ENCODE data around the gene ARL10. TPM values are rescaled to one million over a fixed set of nuclear protein-coding genes. Genes with fewer than 3 reads are reported as not detected.

ARL10 gene
- total and polyA plus RNA-seq, 2 donors (not counting 1 experiment from before 2014, with no cell fraction given): 13.1 to 27.9 TPM

GRCh38 chr5:176381423-176381822, 16.1 kb downstream of the ARL10 start:
- H3K9ac ChIP-seq (ENCODE audit: low read length): no peak overlapping the region
- CTCF ChIA-PET: interaction anchor here (0.7 kb wide), 1 partner anchor 11 kb away, joined by 6 read pairs; no protein-coding TSS in a partner anchor
- no peaks in the 10 kb centered on the region for H3K9me3 Mint-ChIP-seq (ENCODE audit: insufficient read depth)
- H3K36me3 ChIP-seq (replicated peaks in 1 of 2; ENCODE audit: control extremely low read depth in 1 of 2, control insufficient read depth in 1 of 2, extremely low read depth in 1 of 2, insufficient read depth in 2 of 2, low read length in 1 of 2): peaks cover 5 to 50% of the 10 kb centered on the region in 2 experiments
- H3K27me3 ChIP-seq (replicated peaks in 1 of 4; ENCODE audit: control extremely low read depth in 1 of 4, control insufficient read depth in 3 of 4, insufficient read depth in 4 of 4, low read length in 3 of 4): no peaks in the 10 kb centered on the region
- H3K4me3 Mint-ChIP-seq: no peak overlapping the region
- DNase-seq (no peak), ATAC-seq (ENCODE audit: low read depth) (no peak)
- POLR2A ChIA-PET: no interaction called here
- peaks cover 14% of the 10 kb centered on the region for H3K79me2 ChIP-seq (ENCODE audit: control insufficient read depth, insufficient read depth, low read length)
- 94% methylated on average over 3 of the region's 3 CpGs for WGBS (ENCODE audit: insufficient coverage)
- no peak overlapping the region for H3K4me3 ChIP-seq (ENCODE audit: control extremely low read depth in 1 of 5, extremely low read depth in 1 of 5, insufficient read depth in 1 of 5, low read depth in 2 of 5, low read length in 4 of 5)
- intact Hi-C loops (cut with micrococcal nuclease): loop anchor here (10.0 kb wide), 1 partner anchor 147 kb away; the partner anchor contains the start of gene SIMC1
- no peaks in the 10 kb centered on the region for H3K27me3 Mint-ChIP-seq
- H3K27ac Mint-ChIP-seq: no peak overlapping the region
- peaks cover 9% of the 10 kb centered on the region for H4K20me1 ChIP-seq (ENCODE audit: control insufficient read depth, insufficient read depth, low read length, poor library complexity, severe bottlenecking)
- no peak overlapping the region for H2AFZ ChIP-seq (ENCODE audit: insufficient read depth, low read depth, low read length, poor library complexity, severe bottlenecking)
- H3K4me2 ChIP-seq (replicated peaks; ENCODE audit: low read depth, low read length, poor library complexity, severe bottlenecking): no peak overlapping the region
- H3K9me3 ChIP-seq (ENCODE audit: control extremely low read depth in 1 of 3, control insufficient read depth in 2 of 3, insufficient read depth in 1 of 3, low read length in 2 of 3): no peaks in the 10 kb centered on the region
- TF ChIP-seq CTCF (IDR thresholded peaks at IDR 0.05) (no peak), EZH2 (IDR thresholded peaks at IDR 0.05; ENCODE audit: borderline replicate concordance, insufficient read depth, low read depth, low read length, poor library complexity, severe bottlenecking) (no peak)
- peaks cover 8% of the 10 kb centered on the region in 2 donors for H3K4me1 ChIP-seq (ENCODE audit: control insufficient read depth in 2 of 2, insufficient read depth in 2 of 2, low read length in 2 of 2)
- H3K27ac ChIP-seq (ENCODE audit: low read length in 2 of 2): no peak overlapping the region
- peaks cover 13% of the 10 kb centered on the region for H3K4me1 Mint-ChIP-seq

GRCh38 chr5:176381979-176382378, 16.7 kb downstream of the ARL10 start:
- peaks cover 5 to 56% of the 10 kb centered on the region in 2 experiments for H3K36me3 ChIP-seq (replicated peaks in 1 of 2; ENCODE audit: control extremely low read depth in 1 of 2, control insufficient read depth in 1 of 2, extremely low read depth in 1 of 2, insufficient read depth in 2 of 2, low read length in 1 of 2)
- no peaks in the 10 kb centered on the region for H3K27me3 ChIP-seq (replicated peaks in 1 of 4; ENCODE audit: control extremely low read depth in 1 of 4, control insufficient read depth in 3 of 4, insufficient read depth in 4 of 4, low read length in 3 of 4)
- peaks cover 12 to 13% of the 10 kb centered on the region in 2 donors for H3K4me1 ChIP-seq (ENCODE audit: control insufficient read depth in 2 of 2, insufficient read depth in 2 of 2, low read length in 2 of 2)
- H4K20me1 ChIP-seq (ENCODE audit: control insufficient read depth, insufficient read depth, low read length, poor library complexity, severe bottlenecking): peaks cover 9% of the 10 kb centered on the region
- no peak for ATAC-seq (ENCODE audit: low read depth)
- CTCF ChIA-PET: no interaction called here
- no peak overlapping the region for H3K4me3 ChIP-seq (ENCODE audit: control extremely low read depth in 1 of 5, extremely low read depth in 1 of 5, insufficient read depth in 1 of 5, low read depth in 2 of 5, low read length in 4 of 5)
- no peaks in the 10 kb centered on the region for H3K27me3 Mint-ChIP-seq
- H3K4me1 Mint-ChIP-seq: peaks cover 16% of the 10 kb centered on the region
- POLR2A ChIA-PET: interaction anchor here (0.8 kb wide), 1 partner anchor 20 kb away, joined by 4 read pairs; no protein-coding TSS in a partner anchor
- no peaks in the 10 kb centered on the region for H3K9me3 ChIP-seq (ENCODE audit: control extremely low read depth in 1 of 3, control insufficient read depth in 2 of 3, insufficient read depth in 1 of 3, low read length in 2 of 3)
- H3K79me2 ChIP-seq (ENCODE audit: control insufficient read depth, insufficient read depth, low read length): peaks cover 19% of the 10 kb centered on the region
- H2AFZ ChIP-seq (ENCODE audit: insufficient read depth, low read depth, low read length, poor library complexity, severe bottlenecking): no peak overlapping the region
- no peak overlapping the region for H3K27ac ChIP-seq (ENCODE audit: low read length in 2 of 2)
- no peak overlapping the region for H3K4me2 ChIP-seq (replicated peaks; ENCODE audit: low read depth, low read length, poor library complexity, severe bottlenecking)
- intact Hi-C loops (cut with micrococcal nuclease): loop anchor here (10.0 kb wide), 1 partner anchor 147 kb away; the partner anchor contains the start of gene SIMC1
- H3K9me3 Mint-ChIP-seq (ENCODE audit: insufficient read depth): no peaks in the 10 kb centered on the region
- no peak for DNase-seq
- no peak for TF ChIP-seq CTCF (IDR thresholded peaks at IDR 0.05)
- TF ChIP-seq EZH2 (IDR thresholded peaks at IDR 0.05; ENCODE audit: borderline replicate concordance, insufficient read depth, low read depth, low read length, poor library complexity, severe bottlenecking): no peak
- H3K9ac ChIP-seq (ENCODE audit: low read length): no peak overlapping the region
- H3K4me3 Mint-ChIP-seq: no peak overlapping the region
- WGBS (ENCODE audit: insufficient coverage): 87% methylated on average over 3 of the region's 3 CpGs
- H3K27ac Mint-ChIP-seq: no peak overlapping the region
